DND-41 (cell line): Measurements from ENCODE around the gene ASCL2.

ENCODE experiments used
- ATAC-seq: fragments of 200-7000 bp; cut with Tn5 transposase; 3 replicates; pipeline ENCODE4 v1.9.1; 2021; ENCODE audit warnings: low read depth; ENCODE audit not compliant: insufficient read depth
- DNase-seq: peaks from one replicate; pipeline ENCODE4 v3.0.0-alpha.2; 2020
- H2AFZ ChIP-seq: 2 replicates; pipeline ENCODE4 v1.6.0; 2012; ENCODE audit warnings: low read depth, low read length
- H3K27ac ChIP-seq: 2 replicates; pipeline ENCODE4 v1.5.1; 2012; ENCODE audit warnings: low read length, inconsistent platforms
- H3K27me3 ChIP-seq: fragments of 200-600 bp; sonication (generic); 2 replicates; pipeline ENCODE4 v1.6.0; 2012; ENCODE audit warnings: low read length, mild to moderate bottlenecking, inconsistent platforms; ENCODE audit not compliant: insufficient read depth, poor library complexity
- H3K36me3 ChIP-seq: 2 replicates; pipeline ENCODE4 v1.5.1; 2012; ENCODE audit warnings: low read length, inconsistent platforms; ENCODE audit not compliant: insufficient read depth
- H3K4me1 ChIP-seq: 2 replicates; pipeline ENCODE4 v1.5.1; 2012; ENCODE audit warnings: mild to moderate bottlenecking, low read length; ENCODE audit not compliant: insufficient read depth
- H3K4me2 ChIP-seq: 2 replicates; pipeline ENCODE4 v1.6.0; 2012; ENCODE audit warnings: mild to moderate bottlenecking, moderate library complexity, low read length, inconsistent platforms; ENCODE audit not compliant: insufficient read depth
- H3K4me3 ChIP-seq, 2 experiments: fragments of 200-600 bp in 1 of 2; shearing (Covaris generic) in 1 of 2; 2 replicates each; pipeline ENCODE4 v1.5.1; 2012 to 2016; ENCODE audit warnings: inconsistent platforms in 2 of 2, low read length in 2 of 2, mild to moderate bottlenecking in 2 of 2, low read depth in 1 of 2, moderate library complexity in 1 of 2
- H3K79me2 ChIP-seq: 2 replicates; pipeline ENCODE4 v1.6.0; 2012; ENCODE audit warnings: low read length, inconsistent platforms; ENCODE audit not compliant: insufficient read depth
- H3K9ac ChIP-seq: 2 replicates; pipeline ENCODE4 v1.6.0; 2012; ENCODE audit warnings: low read depth, mild to moderate bottlenecking, inconsistent platforms, low read length, moderate library complexity
- H3K9me3 ChIP-seq: 2 replicates; pipeline ENCODE4 v1.5.1; 2012; ENCODE audit warnings: low read length, moderate library complexity, mild to moderate bottlenecking, inconsistent platforms; ENCODE audit not compliant: insufficient read depth, severe bottlenecking
- H4K20me1 ChIP-seq: 2 replicates; pipeline ENCODE4 v1.6.0; 2012; ENCODE audit warnings: low read length; ENCODE audit not compliant: insufficient read depth
- EZH2 ChIP-seq: IDR thresholded peaks from 3 replicates; pipeline ENCODE4 v1.6.1; 2012; ENCODE audit warnings: borderline replicate concordance, low read depth, mild to moderate bottlenecking, moderate library complexity, low read length, inconsistent platforms; ENCODE audit not compliant: severe bottlenecking
- TF ChIP-seq, protein P1 (sequence below): IDR thresholded peaks from 2 replicates; pipeline ENCODE4 v1.5.1; 2012; ENCODE audit warnings: borderline replicate concordance, low read length, moderate library complexity, mild to moderate bottlenecking; ENCODE audit not compliant: poor library complexity, severe bottlenecking; ENCODE audit errors: extremely low read depth

Gene ASCL2

DNA sequence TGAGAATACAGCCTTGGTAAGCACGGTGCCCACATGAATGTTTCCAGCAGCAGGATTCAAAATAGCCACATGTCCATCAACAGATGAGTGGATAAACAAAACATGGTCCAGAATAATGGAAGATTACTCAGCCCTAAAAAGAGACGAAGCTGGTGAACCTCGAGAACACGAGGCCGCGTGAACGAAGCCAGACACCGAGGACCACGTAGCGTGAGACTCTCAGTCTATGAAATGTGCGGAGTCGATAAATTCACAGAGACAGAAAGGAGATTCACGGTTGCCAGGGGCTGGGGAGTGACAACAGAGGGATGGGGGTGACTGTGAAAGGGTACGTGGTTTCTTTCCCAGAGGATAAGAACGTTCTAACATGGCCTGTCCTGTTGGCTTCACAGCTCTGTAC, 2.9 kb upstream of the ASCL2 start:
- no peak overlapping the region for H3K9ac ChIP-seq

DNA sequence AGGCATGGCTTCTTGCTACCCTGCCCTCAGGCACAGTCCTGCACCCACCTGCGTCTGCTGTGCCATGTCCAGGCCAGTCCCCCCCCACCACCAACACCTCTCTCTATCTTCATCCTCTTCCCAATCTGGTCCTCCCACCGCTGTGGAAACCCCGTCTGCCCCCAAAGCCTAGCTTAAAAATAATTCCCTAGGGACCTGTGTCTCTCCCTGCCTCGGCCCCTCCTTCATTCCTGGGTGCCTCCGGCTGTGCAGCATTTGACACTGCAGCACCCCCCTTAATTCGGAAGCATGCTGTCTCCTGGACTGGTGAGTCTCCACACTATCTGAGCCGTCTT, 2.5 kb upstream of the ASCL2 start:
- DNase-seq: peak; percentile 3
- ATAC-seq: no peak
- Histone ChIP-seq H3K4me2 (no peak overlapping the region), H3K36me3 (no peaks in the 10 kb centered on the region), H3K9ac (no peak overlapping the region), H3K4me3 (no peak overlapping the region), H2AFZ (no peak overlapping the region), H3K79me2 (no peaks in the 10 kb centered on the region), H3K4me1 (peaks cover 22% of the 10 kb centered on the region), H4K20me1 (no peaks in the 10 kb centered on the region), H3K9me3 (no peaks in the 10 kb centered on the region), H3K27me3 (no peaks in the 10 kb centered on the region), H3K27ac (no peak overlapping the region)
- TF ChIP-seq EZH2: no peak
- TF ChIP-seq, protein P1, sequence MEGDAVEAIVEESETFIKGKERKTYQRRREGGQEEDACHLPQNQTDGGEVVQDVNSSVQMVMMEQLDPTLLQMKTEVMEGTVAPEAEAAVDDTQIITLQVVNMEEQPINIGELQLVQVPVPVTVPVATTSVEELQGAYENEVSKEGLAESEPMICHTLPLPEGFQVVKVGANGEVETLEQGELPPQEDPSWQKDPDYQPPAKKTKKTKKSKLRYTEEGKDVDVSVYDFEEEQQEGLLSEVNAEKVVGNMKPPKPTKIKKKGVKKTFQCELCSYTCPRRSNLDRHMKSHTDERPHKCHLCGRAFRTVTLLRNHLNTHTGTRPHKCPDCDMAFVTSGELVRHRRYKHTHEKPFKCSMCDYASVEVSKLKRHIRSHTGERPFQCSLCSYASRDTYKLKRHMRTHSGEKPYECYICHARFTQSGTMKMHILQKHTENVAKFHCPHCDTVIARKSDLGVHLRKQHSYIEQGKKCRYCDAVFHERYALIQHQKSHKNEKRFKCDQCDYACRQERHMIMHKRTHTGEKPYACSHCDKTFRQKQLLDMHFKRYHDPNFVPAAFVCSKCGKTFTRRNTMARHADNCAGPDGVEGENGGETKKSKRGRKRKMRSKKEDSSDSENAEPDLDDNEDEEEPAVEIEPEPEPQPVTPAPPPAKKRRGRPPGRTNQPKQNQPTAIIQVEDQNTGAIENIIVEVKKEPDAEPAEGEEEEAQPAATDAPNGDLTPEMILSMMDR: no peak

More for the DNA sequence above, 2.9 kb upstream of the ASCL2 start:
- no peaks in the 10 kb centered on the region for H3K9me3 ChIP-seq
- H3K4me3 ChIP-seq: no peak overlapping the region
- no peaks in the 10 kb centered on the region for H3K36me3 ChIP-seq
- no peaks in the 10 kb centered on the region for H3K27me3 ChIP-seq
- H3K79me2 ChIP-seq: no peaks in the 10 kb centered on the region
- TF ChIP-seq EZH2: no peak
- TF ChIP-seq, protein P1: no peak
- ATAC-seq: no peak
- H3K27ac ChIP-seq: no peak overlapping the region
- no peak overlapping the region for H3K4me2 ChIP-seq
- H2AFZ ChIP-seq: no peak overlapping the region
- no peaks in the 10 kb centered on the region for H4K20me1 ChIP-seq
- H3K4me1 ChIP-seq: peaks cover 18% of the 10 kb centered on the region
- DNase-seq: no peak

DNA sequence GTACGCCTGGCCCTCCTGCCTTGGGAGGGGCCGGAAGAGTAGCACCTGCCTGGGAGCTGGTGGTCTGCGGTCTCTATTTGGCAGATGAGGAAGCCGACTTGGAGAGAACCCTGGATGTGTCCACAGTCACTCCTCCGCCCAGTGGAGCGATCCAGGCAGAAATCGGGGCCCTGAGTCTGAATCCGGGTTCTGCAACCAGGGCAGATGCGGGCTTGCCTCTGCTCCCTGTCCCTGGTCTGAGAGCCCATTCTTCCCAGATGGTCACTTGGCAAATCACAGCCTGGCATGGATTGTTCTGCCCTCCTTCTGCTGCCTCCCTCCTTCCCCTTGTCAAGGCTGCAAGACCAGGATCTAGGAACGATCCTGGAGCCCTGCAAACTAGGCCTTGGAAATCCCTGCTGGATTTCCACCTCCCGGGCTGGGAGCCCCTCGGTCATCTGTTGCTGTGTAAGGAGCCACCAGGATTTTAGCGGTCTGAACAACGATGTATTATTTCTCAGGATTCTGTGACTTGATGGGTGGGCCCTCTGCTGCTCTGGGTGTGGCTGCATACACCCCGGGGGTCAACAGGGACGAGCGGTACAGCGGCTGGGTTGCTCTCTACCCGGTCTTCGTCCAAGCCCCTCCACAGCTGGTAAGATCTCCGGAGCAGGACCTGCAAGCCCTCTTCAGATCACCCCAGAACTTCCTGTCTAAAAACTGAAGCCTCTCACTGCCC, 2.0 kb upstream of the ASCL2 start:
- H4K20me1 ChIP-seq: no peaks in the 10 kb centered on the region
- no peak overlapping the region for H3K4me2 ChIP-seq
- H3K4me3 ChIP-seq: no peak overlapping the region
- no peak overlapping the region for H3K27ac ChIP-seq
- H3K36me3 ChIP-seq: no peaks in the 10 kb centered on the region
- H3K4me1 ChIP-seq: peaks cover 27% of the 10 kb centered on the region
- no peak overlapping the region for H3K9ac ChIP-seq
- H3K27me3 ChIP-seq: no peaks in the 10 kb centered on the region
- no peaks in the 10 kb centered on the region for H3K79me2 ChIP-seq
- TF ChIP-seq EZH2: no peak
- TF ChIP-seq, protein P1: no peak
- H3K9me3 ChIP-seq: no peaks in the 10 kb centered on the region
- ATAC-seq (no peak), DNase-seq (peak; percentile 3)
- H2AFZ ChIP-seq: no peak overlapping the region
